HG03135 (cell line): ENCODE data around the gene SPOP.
A peak's percentile ranks its signal among the peaks of the same experiment; 100 is the strongest.
"Not testable (repeated sequence)": the region's sequence is repeated elsewhere in the genome, so short reads cannot be mapped to it uniquely, and the experiment has no call there.

Experiments used
- ATAC-seq: cut with Tn5 transposase; IDR thresholded peaks from one replicate; pipeline ENCODE4 v1.9.1; 2021; ENCODE audit warnings: mild to moderate bottlenecking, moderate library complexity; ENCODE audit not compliant: unreplicated experiment

SPOP gene

DNA sequence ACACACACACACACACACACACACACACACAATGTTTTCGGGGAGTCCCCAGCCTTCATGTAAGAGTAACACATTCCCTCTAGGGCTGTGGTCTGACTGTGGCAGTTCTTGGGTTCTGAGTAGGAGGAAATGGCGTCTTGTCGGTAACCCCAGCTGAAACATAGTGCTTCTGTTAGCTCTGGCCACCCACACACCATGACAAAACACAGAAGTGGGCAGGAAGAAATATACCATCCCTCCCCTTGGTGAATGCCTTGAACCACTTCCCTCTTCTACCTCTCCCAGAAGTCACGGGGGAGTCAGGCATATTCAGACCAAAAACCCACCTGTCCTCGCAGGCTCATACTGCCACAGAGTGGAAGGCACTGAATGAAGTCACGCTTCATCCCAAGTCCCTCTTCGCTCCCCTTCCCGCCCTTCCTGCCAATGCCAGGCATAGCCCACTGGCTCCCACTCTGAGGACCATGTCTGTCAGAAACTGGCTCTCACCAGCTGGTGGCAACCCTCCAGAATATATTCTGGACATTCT, 18.4 kb upstream of the SPOP start:
- ATAC-seq: no peak

DNA sequence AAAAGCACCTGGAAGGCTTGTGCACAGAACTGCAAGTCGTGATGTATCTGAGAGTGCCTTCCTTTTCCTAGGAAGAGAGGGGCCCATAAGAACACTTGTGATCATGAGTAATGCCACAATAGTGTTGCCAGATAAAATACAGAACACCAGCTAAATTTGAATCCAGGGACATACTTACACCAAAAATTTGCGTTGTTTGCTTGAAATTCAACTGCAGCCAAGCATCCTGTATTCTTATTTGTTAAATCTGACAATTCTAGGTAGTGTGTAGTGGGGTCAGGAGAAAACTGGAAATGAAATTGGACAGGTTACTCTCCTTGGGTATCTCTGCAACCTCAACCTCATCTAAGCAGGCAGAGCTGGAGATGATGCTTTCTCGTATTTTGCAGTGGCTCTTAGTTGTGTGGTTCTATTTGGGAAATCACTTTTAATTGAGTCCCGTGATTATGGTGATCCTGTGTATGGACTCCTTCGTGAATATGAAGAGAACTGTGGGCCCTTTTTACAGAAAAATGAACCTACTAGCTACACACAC, 17.9 kb upstream of the SPOP start:
- ATAC-seq: no peak

DNA sequence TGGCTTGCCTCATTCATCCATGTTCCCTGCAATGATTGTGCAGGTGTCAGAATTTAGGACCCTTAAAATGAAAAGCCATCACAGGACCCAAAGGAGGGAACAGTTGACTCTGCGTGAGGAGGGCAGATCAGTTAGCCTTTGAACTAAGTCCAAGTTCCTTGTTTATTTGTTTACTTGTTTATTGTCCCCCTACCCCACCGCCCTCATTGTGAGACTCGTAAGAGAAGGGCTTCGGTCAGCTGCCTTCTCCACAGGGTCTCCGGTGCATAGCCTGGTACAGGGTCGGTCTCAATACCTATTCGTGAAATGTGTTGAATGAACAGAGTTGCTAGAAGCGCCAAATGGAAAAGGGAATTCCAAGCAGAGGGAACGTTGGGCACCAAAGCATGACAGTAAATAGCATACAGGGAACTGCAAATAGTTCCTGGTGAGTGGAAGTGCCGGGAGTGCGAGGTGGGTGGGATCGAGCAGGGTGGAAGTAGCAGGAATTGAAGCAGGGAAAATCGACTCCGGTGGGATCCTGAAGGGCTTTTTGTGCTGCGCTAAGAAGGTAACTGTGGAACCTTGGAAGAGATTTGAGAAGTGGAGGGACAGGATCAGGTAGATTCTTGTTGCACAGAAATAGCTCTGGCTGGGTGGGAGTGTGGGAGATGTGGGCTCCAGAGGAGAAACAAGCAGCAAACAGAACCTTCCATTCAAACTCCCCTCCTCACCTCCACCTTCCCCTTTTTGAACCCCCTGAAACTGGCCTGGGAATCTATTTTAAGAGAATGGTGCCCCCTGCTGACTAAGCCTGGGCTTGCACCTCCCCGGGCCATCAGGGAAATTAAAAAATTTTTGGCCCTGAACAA, 17.2 kb upstream of the SPOP start:
- no peak for ATAC-seq

DNA sequence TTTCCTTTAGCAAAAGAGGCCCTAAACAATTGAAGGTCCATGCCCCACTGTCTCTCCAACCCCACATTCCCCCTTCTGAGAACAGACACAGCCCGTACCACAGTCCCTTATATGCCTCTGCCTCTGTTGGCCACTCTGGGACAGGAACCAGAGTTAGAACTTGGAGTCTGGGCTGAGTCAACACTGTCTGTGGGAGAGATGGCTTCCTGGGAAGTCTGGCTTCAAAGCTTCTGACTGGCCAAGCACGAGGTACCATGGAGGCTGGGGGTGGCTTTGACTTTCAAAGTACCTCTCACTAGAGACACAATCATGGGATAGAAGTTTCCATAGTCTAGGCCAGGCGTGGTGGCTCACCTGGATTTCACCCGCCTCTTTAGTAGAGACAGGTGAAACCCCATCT, 14.9 kb upstream of the SPOP start:
- no peak for ATAC-seq

DNA sequence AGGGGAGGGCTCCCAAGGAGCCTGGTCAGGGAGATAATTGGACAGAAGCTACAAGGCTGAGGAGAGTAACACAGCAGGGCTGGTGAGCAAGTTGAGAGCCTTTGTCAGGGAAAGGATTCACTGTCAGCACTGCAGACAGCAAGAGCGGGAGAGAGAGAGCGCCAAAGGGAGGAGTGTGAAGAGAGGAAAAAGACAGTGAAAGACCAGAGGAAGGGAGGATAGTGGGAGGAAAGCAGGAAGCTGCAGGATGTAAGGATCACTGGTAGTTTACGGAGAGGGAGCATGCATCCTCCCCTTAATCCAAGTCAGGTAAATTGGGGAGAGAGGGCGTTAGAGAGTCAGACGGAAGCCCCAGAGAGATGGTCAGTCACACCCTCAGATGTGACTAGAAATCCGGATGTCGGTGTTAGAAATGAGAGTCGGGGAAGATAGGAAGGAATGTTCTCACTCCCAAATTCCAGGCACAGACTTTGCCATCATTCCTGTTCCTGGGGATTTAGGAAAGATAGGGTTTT, 13.8 kb upstream of the SPOP start:
- ATAC-seq: no peak

DNA sequence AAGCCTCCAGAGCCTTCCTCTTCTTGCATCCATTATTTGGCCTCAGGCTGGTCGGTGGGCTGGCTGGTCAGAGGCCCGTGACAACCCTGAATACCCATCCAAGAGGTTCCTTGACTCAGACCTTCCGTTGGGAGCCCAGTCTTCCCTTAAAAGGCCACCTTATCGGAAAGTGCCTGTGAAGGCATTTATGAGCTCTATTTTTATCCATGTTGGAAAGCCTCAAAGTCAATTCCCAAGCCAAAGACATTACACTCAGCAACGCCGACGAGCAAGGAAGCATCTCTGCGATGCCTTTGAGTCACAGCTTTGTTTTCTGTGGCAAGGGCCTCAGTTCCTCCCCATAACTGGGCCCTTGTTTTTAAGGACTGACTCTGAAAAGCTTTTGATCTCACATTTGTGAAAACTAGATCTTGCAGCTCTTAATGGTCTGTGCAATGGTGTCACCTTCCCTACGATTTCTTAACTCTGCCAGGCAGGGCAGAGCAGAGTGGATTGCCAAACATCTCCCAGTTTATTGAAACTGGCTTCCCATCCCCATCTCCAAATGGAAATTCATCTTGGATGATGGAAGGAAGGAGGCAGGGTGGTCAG, 13.3 kb upstream of the SPOP start:
- ATAC-seq: no peak

DNA sequence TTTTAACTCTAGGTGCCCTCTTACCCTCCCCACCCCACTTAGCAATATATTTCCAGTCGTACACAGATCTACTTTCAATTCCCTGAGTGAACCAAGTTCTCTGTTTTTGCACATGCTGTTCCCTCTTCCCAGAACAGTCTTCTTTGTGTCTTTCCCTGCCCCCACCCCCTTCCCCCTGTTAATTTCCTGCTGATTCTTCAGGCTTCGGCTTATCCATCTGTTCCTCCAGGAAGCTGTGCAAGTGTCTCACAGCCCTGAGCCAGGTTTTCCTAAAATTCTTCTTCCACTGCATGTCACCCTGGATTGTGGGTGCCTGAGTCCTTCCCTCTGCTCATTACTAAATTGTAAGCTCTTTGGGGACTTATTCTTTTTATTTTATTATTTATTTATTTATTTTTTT, 12.4 kb upstream of the SPOP start:
- ATAC-seq: no peak

DNA sequence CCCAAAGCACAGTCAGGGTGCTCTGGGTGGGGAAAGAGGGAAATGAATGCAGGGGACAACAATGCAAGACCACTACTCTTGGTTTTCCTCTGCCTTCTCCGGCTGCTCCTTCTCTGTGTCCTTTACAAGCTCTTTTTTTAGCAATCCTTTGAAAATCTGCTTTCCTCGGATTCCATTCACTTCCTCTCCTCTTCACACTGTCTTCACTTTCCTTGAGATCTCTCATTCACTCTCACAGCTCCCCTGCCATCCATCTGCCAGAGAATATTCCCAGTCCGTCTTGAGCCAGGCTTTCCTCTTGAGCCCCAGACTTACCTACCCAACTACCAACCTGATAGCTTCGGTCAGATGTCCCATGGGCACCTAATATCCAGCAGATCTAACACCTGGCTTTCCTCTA, 11.0 kb upstream of the SPOP start:
- no peak for ATAC-seq

DNA sequence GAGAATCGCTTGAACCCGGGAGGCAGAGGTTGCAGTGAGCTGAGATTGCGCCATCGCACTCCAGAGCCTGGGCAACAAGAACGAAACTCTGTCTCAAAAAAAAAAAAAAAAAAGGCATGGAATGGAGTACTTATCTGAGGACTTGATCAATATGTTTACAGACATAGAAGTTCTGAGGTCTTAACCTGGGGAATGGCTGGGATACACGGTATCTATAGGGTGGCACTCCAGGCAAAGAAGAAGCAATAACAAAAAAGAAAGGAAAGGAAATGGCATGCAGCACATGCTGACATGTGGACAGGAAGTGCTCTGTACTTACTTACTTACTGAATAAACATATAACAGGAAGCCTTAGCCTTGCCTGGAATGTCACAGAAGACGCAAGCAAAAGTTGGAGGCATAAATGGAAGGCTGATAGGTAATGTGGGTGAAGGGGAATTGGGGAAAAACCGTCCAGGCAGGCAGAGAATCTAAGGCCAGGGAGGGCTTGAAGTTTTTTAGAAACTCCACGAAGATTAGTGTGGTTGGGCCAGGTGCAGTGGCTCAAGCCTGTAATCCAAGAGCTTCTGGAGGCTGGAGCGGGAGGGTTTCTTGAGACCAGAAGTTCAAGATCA, 10.1 kb upstream of the SPOP start:
- ATAC-seq: no peak

DNA sequence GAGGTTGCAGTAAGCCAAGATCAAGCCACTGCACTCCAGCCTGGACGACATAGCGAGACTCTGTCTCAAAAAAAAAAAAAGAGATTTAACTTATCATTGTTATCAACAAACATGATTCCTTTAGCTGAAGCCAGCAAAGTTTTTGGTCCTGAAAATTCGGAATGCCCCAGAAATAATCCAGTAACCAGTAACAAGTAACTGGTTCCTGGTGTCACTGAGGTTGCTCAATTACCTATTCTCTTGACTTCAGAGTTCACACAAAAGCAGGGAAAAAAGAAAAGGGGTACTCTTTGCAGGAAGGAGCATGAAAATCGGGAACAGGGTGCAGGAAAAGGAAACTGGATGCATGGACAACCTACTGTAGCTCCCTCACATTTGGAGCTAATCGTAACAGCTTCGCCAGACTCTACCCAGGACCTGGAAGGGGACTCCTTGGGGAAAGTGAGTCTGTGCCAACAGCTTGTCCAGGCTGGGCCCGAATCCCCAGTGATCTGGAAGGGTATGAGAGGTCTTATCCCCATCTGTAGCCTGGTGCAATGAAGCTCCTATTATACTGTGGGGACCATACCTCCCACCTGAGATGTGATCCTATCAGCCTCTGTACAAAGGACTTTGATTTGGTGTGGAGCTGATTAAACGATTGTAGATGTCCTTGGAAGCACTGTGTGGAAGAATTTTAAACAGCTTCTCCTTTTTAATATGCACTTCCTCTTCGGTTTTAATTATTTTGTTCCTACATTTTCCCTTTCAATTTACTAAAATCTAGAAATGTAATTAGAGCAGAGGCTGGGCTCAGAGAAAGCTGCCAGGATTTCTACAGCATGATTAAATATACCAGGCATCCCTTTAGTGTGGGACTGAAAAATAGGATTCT, 3.4 kb upstream of the SPOP start:
- ATAC-seq: no peak

DNA sequence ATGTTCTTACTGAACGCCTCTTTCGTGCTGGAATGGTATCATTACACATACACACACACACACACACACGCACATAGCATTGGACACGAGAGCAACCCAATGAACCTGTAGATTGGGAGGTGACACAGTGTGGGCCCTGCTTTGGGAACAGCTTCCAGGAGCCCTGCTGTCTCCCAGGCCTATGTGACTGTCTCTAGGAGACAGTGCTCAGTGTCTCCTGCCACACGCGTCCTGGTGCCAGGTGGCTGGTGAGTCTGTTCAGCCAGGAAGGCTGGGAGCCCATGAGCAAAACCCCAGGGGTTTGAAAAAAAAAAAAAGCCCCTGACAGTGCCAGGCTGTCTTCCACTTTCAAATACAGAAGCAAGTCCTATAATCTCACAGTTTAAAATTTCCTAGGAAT, 2.4 kb upstream of the SPOP start:
- no peak for ATAC-seq

DNA sequence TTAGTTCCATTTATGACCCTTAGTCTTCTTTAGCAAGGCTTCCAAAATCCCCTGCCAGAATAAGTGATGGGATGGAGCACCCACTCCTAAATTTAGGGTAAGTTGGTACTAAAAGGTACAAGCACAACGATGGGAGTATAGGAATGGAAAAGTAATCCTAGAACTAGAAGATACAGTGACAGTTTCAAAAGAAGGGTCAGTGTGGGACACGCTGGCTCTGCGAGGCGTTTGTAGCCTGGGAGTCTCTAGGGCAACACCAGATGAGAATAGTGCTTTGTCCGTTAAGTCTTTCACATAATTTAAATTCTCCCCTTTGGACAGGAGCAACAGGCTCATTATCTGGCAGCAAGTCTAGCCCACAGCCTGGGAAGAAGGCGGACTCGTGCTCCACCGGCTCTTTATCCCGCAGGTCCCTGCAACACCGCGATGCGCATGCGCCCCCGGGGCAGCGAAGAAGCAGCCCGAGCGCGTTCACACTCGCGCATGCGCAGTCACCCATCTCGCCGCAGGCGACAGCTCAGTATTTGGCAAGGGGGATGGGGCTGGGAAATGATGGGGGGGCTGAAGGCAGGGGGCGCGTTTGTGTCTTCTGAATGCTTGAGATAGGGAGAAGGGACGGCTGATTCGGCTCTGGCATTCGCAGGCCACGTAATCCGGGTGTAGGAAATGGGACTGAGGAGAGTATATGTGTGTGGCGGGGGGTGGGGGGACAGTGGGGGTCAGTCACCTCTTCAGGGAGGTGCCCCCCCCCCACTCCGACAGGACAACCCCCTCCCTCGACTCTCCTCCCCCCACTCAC, 564 bp downstream of the SPOP start:
- peak; percentile 41 for ATAC-seq

DNA sequence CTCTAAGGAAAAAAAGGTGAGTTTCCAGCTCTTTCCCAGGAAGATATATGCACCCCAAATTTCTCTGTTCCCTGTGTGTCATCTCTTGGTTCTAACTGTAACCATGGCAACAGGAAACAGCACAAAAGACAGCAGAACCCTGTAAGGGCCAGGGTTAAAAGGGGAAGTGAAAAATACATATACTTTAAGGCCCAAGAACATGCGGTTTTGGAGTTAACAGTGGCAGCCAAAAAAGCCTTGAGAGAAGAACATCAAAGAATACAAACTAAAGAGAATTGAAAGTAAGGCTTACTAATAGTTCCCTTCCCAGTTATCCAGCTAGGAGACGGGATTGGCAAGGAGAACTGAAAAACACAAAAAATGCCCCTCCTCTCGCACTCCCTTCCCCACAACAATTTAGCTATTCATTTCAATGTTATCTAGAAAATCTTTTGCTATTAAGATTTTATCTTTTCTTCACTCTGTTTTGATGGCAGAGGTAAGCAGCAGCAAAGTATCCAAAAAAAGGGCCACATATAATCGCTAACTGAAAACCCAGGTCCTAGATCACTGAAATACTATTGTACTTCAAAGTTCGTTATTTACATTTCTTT, 1.5 kb downstream of the SPOP start:
- peak; percentile 54 for ATAC-seq

DNA sequence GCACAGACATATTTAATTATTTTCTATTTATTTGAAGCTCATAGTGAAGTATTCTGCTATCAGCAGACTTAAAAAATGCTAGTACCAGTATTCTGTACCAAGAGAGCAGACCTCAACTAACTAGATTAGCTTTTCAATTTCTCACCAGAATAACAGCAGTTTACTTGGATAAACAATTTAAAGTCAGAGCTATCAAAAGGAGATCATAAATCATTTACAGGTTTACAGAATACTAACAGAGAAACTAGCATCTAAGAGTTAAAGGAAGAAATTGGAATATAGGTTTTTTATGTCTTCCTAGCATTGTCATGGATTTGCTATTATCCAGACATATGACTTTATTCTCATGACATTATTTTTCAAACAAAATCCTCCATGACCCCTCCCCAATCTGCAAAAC, 3.4 kb downstream of the SPOP start:
- no peak for ATAC-seq

DNA sequence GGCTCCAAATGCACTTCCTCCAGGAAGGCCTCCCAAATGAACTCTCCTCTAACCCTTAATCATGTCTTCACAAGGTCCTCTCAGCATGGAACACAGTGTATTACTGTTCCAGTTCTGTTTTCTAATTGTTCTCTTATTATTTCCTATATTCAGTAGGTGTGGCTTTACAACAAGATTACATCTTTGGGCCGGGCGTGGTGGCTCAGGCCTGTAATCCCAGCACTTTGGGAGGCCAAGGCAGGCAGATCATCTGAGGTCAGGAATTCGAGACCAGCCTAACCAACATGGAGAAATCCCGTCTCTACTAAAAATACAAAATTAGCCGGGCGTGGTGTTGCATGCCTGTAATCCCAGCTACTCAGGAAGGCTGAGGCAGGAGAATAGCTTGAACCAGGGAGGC, 4.2 kb downstream of the SPOP start:
- not testable (repeated sequence) for ATAC-seq

DNA sequence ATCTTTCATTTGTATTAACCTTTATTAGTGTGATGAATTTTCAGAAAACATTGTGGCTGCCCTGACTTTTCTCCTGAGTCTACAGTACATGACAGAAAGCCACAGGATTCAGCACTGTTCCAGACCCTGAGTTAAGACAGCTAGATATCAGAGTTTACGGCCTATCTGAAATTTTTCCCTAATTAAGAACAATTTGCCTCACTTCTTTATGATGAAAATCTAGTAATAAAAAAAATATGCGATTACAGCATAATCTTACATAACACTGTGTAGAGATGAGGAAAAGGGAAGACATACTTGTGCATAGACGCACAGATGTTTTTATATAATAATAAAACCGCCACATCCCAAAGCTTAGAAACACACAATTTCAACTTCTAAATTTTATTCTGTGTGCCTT, 7.3 kb downstream of the SPOP start:
- no peak for ATAC-seq

DNA sequence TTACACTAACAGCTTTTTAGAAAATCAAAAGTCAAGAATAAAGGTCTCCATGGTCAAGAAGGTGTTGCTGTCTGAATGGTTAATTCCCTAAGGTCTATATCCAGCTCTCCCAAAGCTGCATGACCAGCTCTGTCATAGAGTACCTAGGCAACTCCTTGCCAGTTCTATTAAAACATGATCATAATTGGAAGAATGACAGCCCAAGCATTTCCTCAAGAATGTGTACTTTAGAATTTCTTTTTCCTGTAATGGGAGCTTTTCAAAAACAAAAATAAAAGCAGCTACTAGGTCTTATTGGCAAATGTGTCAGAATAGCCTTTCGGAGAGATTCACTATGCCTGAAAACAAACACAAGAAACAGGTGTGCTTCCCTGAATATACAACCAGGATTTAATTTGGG, 7.9 kb downstream of the SPOP start:
- no peak for ATAC-seq

DNA sequence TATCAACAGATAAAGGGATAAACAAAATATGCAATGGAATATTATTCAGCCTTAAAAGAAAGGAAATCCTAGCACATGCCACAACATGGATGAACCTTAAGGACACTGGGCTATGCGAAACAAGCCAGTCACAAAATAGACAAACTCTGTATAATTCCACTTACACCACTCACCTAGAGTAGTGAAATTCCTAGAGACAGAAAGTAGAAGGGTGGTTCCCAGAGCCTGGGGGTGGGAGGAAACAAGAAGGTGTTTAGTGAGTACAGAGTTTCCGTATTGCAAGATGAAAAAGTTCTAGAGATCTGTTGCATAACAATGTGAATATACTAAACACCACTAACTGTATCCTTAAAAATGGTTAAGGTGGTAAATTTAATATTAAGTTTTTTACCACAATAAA, 10.0 kb downstream of the SPOP start:
- no peak for ATAC-seq

DNA sequence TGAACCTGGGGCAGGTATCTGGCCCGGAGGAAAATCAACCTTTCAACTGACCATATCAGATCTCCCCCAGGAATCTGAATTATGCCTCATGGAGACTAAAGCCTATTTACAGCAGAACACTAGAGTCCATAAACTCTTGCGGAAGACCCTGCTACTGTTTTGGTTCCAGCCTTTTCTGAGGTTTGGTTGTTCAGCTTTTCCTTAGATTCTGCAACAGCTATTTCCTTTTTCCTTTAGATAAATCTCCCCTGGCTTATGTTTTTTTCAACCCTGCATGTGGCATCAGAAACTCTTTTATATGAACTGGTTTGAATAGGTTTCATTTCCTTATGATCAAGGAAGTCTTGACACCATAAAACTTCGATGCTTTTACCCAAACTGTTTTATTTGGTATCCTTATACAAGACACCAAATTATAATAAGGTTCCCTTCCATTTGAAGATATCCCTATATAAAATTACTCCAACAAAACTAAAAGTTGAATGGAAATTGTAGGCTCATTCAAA, 13.1 kb downstream of the SPOP start:
- ATAC-seq: no peak
